HG03469 (cell line): ENCODE results near the gene C3orf22.

Experiments
- ATAC-seq: cut with Tn5 transposase; IDR thresholded peaks from one replicate; pipeline ENCODE4 v1.9.1; 2021; ENCODE audit warnings: mild to moderate bottlenecking, moderate library complexity, moderate number of reproducible peaks; ENCODE audit not compliant: unreplicated experiment

C3orf22 gene

GRCh38 chr3:126516152-126516935 lies 42.4 kb downstream of the C3orf22 start:
- ATAC-seq = no peak

- ATAC-seq = no peak
Measured at GRCh38 chr3:126515066-126515706, 43.5 kb downstream of the C3orf22 start.

GRCh38 chr3:126514161-126514560 lies 44.6 kb downstream of the C3orf22 start:
- no peak for ATAC-seq

GRCh38 chr3:126512916-126513650 lies 45.6 kb downstream of the C3orf22 start:
- ATAC-seq = no peak

GRCh38 chr3:126512026-126512425 lies 46.7 kb downstream of the C3orf22 start:
- no peak for ATAC-seq

- ATAC-seq = no peak
Measured at GRCh38 chr3:126511291-126511690, 47.4 kb downstream of the C3orf22 start.

GRCh38 chr3:126510308-126510910 lies 48.3 kb downstream of the C3orf22 start:
- ATAC-seq = no peak

GRCh38 chr3:126509597-126510307 lies 49.0 kb downstream of the C3orf22 start:
- ATAC-seq = no peak

- no peak for ATAC-seq
Measured at GRCh38 chr3:126508564-126508964, 50.2 kb downstream of the C3orf22 start.

- ATAC-seq = no peak
Measured at GRCh38 chr3:126507886-126508285, 50.8 kb downstream of the C3orf22 start.

GRCh38 chr3:126503701-126504100 lies 55.0 kb downstream of the C3orf22 start:
- no peak for ATAC-seq

- no peak for ATAC-seq
Measured at GRCh38 chr3:126502656-126503055, 56.1 kb downstream of the C3orf22 start.

- no peak for ATAC-seq
Measured at GRCh38 chr3:126501736-126502135, 57.0 kb downstream of the C3orf22 start.

GRCh38 chr3:126501054-126501453 lies 57.7 kb downstream of the C3orf22 start:
- ATAC-seq = no peak

GRCh38 chr3:126500016-126500415 lies 58.7 kb downstream of the C3orf22 start:
- ATAC-seq = no peak
